ENCODE data around the gene COL5A1. TPM values are rescaled to one million over a fixed set of nuclear protein-coding genes. Genes with fewer than 3 reads are reported as not detected.

The COL5A1 gene
- polyA plus RNA-seq, 3 donors = 7.0 to 53.3 (median 28.0) TPM

GRCh38 chr9:134796882-134797281, 155.3 kb downstream of the COL5A1 start:
- H3K27ac ChIP-seq (ENCODE audit: low read depth, low read length) = no peak overlapping the region
- WGBS, 3 donors = 73 to 84% (median 79%) methylated on average over 9 to 10 of the region's 10 CpGs

- WGBS, 3 donors = 79 to 87% (median 84%) methylated on average over 24 to 25 of the region's 25 CpGs
- H3K27ac ChIP-seq (ENCODE audit: low read depth, low read length) = no peak overlapping the region
These were observed 159.3 kb downstream of the COL5A1 start for GRCh38 chr9:134800791-134801339.

GRCh38 chr9:134802216-134802795, 160.7 kb downstream of the COL5A1 start:
- no peak overlapping the region for H3K27ac ChIP-seq (ENCODE audit: low read depth, low read length)
- WGBS, 3 donors = 91 to 95% (median 92%) methylated on average over 14 to 17 of the region's 17 CpGs

GRCh38 chr9:134804871-134805270, 163.3 kb downstream of the COL5A1 start:
- no peak overlapping the region for H3K27ac ChIP-seq (ENCODE audit: low read depth, low read length)
- WGBS, 3 donors = 90 to 92% (median 91%) methylated on average over 6 to 7 of the region's 7 CpGs

GRCh38 chr9:134807716-134808446, 166.3 kb downstream of the COL5A1 start:
- 53 to 64% (median 55%) methylated on average over 9 of the region's 9 CpGs for WGBS, 3 donors
- no peak overlapping the region for H3K27ac ChIP-seq (ENCODE audit: low read depth, low read length)

GRCh38 chr9:134808447-134808792, 166.8 kb downstream of the COL5A1 start:
- no peak overlapping the region for H3K27ac ChIP-seq (ENCODE audit: low read depth, low read length)
- WGBS, 3 donors = 84 to 94% (median 87%) methylated on average over 6 of the region's 6 CpGs

- WGBS, 3 donors = 82 to 87% (median 86%) methylated on average over 15 of the region's 15 CpGs
- H3K27ac ChIP-seq (ENCODE audit: low read depth, low read length) = no peak overlapping the region
These were observed 167.7 kb downstream of the COL5A1 start for GRCh38 chr9:134809292-134809691.

GRCh38 chr9:134809826-134810225, 168.2 kb downstream of the COL5A1 start:
- no peak overlapping the region for H3K27ac ChIP-seq (ENCODE audit: low read depth, low read length)
- 78 to 83% (median 82%) methylated on average over 10 of the region's 10 CpGs for WGBS, 3 donors

- H3K27ac ChIP-seq (ENCODE audit: low read depth, low read length) = no peak overlapping the region
- WGBS, 3 donors = 80 to 90% (median 89%) methylated on average over 22 of the region's 22 CpGs
These were observed 169.6 kb downstream of the COL5A1 start for GRCh38 chr9:134811079-134811672.

- WGBS, 3 donors = 45 to 79% (median 71%) methylated on average over 14 of the region's 14 CpGs
- no peak overlapping the region for H3K27ac ChIP-seq (ENCODE audit: low read depth, low read length)
These were observed 170.2 kb downstream of the COL5A1 start for GRCh38 chr9:134811673-134812342.

GRCh38 chr9:134812343-134812673, 170.7 kb downstream of the COL5A1 start:
- no peak overlapping the region for H3K27ac ChIP-seq (ENCODE audit: low read depth, low read length)

GRCh38 chr9:134813841-134814240, 172.2 kb downstream of the COL5A1 start:
- H3K27ac ChIP-seq (ENCODE audit: low read depth, low read length) = no peak overlapping the region
- WGBS, 3 donors = 92 to 94% (median 94%) methylated on average over 19 of the region's 19 CpGs

More at GRCh38 chr9:134812343-134812673, 170.7 kb downstream of the COL5A1 start:
- WGBS, 3 donors = 49 to 80% (median 77%) methylated on average over 11 of the region's 11 CpGs

GRCh38 chr9:134814598-134815215, 173.1 kb downstream of the COL5A1 start:
- WGBS, 3 donors = 80 to 89% (median 85%) methylated on average over 15 to 16 of the region's 16 CpGs

GRCh38 chr9:134815435-134816214, 174.0 kb downstream of the COL5A1 start:
- no peak overlapping the region for H3K27ac ChIP-seq (ENCODE audit: low read depth, low read length)
- WGBS, 3 donors = 74 to 81% (median 80%) methylated on average over 16 of the region's 16 CpGs

More at GRCh38 chr9:134814598-134815215, 173.1 kb downstream of the COL5A1 start:
- no peak overlapping the region for H3K27ac ChIP-seq (ENCODE audit: low read depth, low read length)

- H3K27ac ChIP-seq (ENCODE audit: low read depth, low read length) = no peak overlapping the region
- 86 to 92% (median 89%) methylated on average over 16 of the region's 16 CpGs for WGBS, 3 donors
These were observed 174.7 kb downstream of the COL5A1 start for GRCh38 chr9:134816264-134816663.

- WGBS, 3 donors = 92 to 94% (median 92%) methylated on average over 29 of the region's 29 CpGs
- H3K27ac ChIP-seq (ENCODE audit: low read depth, low read length) = no peak overlapping the region
These were observed 176.5 kb downstream of the COL5A1 start for GRCh38 chr9:134818000-134818568.

- WGBS, 3 donors = 91 to 93% (median 91%) methylated on average over 14 to 16 of the region's 16 CpGs
- no peak overlapping the region for H3K27ac ChIP-seq (ENCODE audit: low read depth, low read length)
These were observed 177.0 kb downstream of the COL5A1 start for GRCh38 chr9:134818591-134818990.

All from adipose tissue (tissue), 3 donors.